AG09309 (cell line): Measurements from ENCODE around the gene HOXD4.

ENCODE experiments used
- DNase-seq: peaks from one replicate; pipeline ENCODE4 v3.0.0-alpha.2; 2010; ENCODE audit warnings: low read depth
- H3K4me3 ChIP-seq: 2 replicates; pipeline ENCODE4 v1.5.1; 2011; ENCODE audit warnings: mild to moderate bottlenecking, low read depth, low read length, moderate library complexity; ENCODE audit not compliant: control insufficient read depth
- TF ChIP-seq, protein P1 (sequence below): IDR thresholded peaks from 2 replicates; pipeline ENCODE4 v1.5.1; 2011; ENCODE audit warnings: mild to moderate bottlenecking, low read depth, low read length, inconsistent platforms; ENCODE audit not compliant: insufficient read depth, control insufficient read depth; ENCODE audit errors: missing control alignments

HOXD4 gene

DNA sequence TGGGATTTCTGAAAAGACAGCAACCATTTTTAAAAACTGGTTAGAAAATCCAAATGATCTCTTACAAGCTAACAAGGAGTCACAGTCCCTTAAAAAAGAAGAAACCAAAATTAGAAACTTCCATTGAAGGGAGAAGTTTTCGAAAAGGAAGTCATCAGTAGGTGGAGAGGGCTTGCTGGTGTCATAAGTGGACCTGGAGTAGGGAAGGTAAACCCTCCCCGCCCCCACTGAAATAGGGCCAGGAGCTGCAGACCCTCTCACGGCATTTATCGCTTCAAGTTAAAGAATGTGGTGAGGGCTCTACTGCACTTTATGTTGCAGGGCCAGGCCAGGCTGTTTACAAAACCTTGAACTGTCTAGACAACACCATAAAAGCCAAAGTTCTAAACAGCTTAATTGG, 41.4 kb upstream of the HOXD4 start:
- TF ChIP-seq, protein P1, sequence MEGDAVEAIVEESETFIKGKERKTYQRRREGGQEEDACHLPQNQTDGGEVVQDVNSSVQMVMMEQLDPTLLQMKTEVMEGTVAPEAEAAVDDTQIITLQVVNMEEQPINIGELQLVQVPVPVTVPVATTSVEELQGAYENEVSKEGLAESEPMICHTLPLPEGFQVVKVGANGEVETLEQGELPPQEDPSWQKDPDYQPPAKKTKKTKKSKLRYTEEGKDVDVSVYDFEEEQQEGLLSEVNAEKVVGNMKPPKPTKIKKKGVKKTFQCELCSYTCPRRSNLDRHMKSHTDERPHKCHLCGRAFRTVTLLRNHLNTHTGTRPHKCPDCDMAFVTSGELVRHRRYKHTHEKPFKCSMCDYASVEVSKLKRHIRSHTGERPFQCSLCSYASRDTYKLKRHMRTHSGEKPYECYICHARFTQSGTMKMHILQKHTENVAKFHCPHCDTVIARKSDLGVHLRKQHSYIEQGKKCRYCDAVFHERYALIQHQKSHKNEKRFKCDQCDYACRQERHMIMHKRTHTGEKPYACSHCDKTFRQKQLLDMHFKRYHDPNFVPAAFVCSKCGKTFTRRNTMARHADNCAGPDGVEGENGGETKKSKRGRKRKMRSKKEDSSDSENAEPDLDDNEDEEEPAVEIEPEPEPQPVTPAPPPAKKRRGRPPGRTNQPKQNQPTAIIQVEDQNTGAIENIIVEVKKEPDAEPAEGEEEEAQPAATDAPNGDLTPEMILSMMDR: no peak
- DNase-seq: no peak
- H3K4me3 ChIP-seq: no peak overlapping the region

DNA sequence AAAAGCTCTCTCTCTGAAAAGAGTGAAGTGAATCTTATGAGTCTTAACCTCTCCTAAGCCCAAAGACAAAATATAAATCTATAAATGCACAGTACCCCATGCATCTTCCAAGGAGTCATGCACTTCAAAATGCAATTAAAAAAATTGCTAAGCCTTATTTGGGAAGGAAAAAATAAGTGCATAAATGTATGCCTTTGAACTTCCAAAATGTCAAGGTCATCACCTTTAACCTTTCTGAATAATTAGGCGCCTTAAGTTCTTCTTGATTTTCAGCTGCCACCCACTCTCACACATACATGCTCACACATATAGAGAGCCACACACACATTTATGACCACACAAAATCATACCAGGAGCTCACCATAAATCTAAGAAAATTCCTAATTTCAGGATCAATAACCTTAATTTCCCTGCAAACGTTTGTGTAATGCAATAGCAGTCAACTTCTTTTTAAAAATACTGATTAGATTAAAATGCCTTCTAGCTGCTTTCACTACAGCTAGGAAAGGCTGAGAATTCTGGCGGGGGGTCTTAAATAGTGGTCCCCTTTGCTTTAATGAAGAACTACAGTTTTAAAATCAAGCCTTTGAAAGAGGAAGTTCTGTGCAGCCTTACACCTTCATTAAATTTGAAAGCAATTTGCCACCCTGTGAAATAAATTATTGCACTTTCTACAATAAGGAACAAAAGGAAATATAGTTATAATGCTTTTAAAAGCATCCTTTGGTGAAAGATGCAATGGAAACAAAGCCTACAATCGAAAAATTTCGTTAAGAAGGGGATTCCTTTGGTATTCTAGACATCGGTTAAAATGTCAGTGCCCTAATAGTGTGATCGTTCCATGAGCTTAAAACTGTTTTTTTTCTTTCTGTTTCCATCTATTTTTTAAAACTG, 40.7 kb upstream of the HOXD4 start:
- H3K4me3 ChIP-seq: no peak overlapping the region
- TF ChIP-seq, protein P1: no peak
- DNase-seq: no peak

GRCh38 chr2:176111309-176111663, 40.1 kb upstream of the HOXD4 start:
- TF ChIP-seq, protein P1: no peak
- no peak overlapping the region for H3K4me3 ChIP-seq
- no peak for DNase-seq

GRCh38 chr2:176111846-176112374, 39.4 kb upstream of the HOXD4 start:
- TF ChIP-seq, protein P1: no peak
- no peak overlapping the region for H3K4me3 ChIP-seq
- no peak for DNase-seq

- TF ChIP-seq, protein P1: no peak
- DNase-seq: no peak
These were observed 38.7 kb upstream of the HOXD4 start for GRCh38 chr2:176112375-176113302.

DNA sequence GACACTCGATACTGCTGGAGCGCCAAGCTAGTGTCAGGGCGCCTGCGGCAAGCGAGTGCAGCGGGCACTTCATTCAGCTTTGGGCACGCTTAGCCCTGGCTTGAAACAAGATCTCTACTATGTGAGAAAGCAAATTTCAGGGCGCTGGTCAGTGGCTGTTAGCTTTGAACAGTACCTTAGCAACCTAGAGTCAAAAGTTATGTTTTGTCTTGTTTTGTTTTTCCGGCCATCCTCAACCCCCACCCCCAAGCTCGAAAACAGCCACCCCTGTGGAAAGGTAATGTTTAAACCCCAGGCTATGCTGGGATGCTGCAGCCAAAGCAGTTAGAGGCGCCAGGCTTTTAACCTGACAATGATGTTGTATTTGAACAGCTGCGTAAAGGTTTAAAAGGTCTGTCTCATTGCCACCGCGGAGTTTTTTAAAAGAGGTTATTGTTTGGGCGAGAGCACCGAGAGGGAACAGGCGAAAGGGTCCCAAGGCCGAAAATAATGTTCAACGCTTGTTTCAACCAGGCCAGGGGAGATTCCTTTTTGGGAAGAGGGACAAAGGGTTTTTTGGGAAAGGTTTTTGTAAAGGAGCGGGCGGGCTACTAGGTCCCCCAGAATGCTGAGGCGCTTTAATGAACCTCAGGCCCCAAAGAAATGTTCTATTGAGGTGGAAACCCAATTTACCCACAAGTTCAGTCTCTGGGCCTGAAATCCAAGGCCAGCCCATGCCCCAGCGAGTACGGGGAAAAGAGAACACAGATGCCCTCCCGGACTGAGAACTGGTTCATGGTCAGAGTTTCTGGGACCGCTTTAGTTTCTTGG, 37.0 kb upstream of the HOXD4 start:
- TF ChIP-seq, protein P1: no peak
- no peak for DNase-seq
- H3K4me3 ChIP-seq: no peak overlapping the region

More at GRCh38 chr2:176112375-176113302, 38.7 kb upstream of the HOXD4 start:
- H3K4me3 ChIP-seq: no peak overlapping the region
